Fibroblast of villous mesenchyme (primary cell): Measurements from ENCODE around the gene MYL6B. TPM values are rescaled to one million over a fixed set of nuclear protein-coding genes. Genes with fewer than 3 reads are reported as not detected.
"Not testable (repeated sequence)": the region's sequence is repeated elsewhere in the genome, so short reads cannot be mapped to it uniquely, and the experiment has no call there.

ENCODE experiments used
- DNase-seq: peaks from one replicate; pipeline ENCODE4 v3.0.0-alpha.2; 2010; ENCODE audit warnings: low read depth
- H3K4me3 ChIP-seq: 2 replicates; pipeline ENCODE4 v1.5.1; 2011; ENCODE audit warnings: low read depth, mild to moderate bottlenecking, low read length
- total RNA-seq: library from RNA; depleted of rRNA; stranded (reverse); fragments of >200 nt; gene quantifications from 2 replicates; pipeline ENCODE4 v1.2.3, GENCODE V29; 2012
- TF ChIP-seq, protein P1 (sequence below): IDR thresholded peaks from 2 replicates; pipeline ENCODE4 v1.5.1; 2012; ENCODE audit warnings: low read depth, mild to moderate bottlenecking, low read length; ENCODE audit not compliant: insufficient read depth

The MYL6B gene
- total RNA-seq, 1 donor = 68.2 TPM

DNA sequence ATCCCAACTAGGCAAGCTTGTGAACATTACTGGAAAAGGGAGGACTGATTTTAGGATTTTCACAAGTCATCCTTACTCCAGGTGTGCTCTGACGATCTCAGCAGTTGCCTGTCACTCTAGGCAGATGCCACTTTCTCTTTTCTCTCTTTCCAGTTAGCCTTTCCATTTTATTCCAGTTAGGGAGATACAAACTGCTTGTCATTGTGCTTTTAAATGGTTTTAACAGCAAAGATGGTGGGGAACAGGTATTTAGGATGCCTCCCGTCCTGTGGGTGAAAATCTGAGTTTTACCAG is 46.8 kb upstream of the MYL6B start:
- TF ChIP-seq, protein P1, sequence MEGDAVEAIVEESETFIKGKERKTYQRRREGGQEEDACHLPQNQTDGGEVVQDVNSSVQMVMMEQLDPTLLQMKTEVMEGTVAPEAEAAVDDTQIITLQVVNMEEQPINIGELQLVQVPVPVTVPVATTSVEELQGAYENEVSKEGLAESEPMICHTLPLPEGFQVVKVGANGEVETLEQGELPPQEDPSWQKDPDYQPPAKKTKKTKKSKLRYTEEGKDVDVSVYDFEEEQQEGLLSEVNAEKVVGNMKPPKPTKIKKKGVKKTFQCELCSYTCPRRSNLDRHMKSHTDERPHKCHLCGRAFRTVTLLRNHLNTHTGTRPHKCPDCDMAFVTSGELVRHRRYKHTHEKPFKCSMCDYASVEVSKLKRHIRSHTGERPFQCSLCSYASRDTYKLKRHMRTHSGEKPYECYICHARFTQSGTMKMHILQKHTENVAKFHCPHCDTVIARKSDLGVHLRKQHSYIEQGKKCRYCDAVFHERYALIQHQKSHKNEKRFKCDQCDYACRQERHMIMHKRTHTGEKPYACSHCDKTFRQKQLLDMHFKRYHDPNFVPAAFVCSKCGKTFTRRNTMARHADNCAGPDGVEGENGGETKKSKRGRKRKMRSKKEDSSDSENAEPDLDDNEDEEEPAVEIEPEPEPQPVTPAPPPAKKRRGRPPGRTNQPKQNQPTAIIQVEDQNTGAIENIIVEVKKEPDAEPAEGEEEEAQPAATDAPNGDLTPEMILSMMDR = no peak
- H3K4me3 ChIP-seq = peak overlapping the region; percentile 83
- no peak for DNase-seq

DNA sequence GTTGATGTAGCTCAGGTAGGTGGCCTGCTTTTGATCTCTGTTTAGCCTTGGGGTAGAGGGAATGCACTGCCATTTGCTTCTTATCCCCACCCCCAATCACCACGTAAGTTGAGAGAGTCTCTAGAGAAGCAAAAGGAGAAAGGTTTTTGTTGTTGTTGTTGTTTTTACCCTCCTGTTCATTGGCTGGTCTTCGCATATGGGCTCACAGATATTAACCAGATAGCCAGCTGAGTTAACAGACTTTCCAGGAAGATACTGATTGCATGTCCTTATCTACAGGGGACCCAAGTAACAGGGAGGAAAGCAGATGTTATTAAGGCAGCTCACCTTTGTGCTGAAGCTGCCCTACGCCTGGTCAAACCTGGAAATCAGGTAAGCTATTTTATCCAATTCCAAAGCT is 45.1 kb upstream of the MYL6B start:
- H3K4me3 ChIP-seq = no peak overlapping the region
- DNase-seq = no peak
- TF ChIP-seq, protein P1 = no peak

DNA sequence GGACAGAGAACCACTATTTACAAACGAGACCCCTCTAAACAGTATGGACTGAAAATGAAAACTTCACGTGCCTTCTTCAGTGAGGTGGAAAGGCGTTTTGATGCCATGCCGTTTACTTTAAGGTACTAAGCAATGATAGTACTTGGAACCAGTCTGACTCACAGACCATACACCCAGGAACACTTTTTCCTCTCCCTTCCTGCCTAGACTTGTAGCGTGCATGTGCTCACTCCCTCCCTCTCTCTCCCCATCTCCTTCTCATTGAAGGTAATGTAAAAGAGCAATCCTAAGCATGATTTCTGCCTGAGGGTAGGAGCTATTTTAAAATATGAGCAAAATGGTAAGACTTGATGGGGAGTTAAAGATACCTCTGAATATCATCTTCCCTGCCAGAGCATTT is 41.8 kb upstream of the MYL6B start:
- no peak overlapping the region for H3K4me3 ChIP-seq
- no peak for DNase-seq
- TF ChIP-seq, protein P1 = no peak

DNA sequence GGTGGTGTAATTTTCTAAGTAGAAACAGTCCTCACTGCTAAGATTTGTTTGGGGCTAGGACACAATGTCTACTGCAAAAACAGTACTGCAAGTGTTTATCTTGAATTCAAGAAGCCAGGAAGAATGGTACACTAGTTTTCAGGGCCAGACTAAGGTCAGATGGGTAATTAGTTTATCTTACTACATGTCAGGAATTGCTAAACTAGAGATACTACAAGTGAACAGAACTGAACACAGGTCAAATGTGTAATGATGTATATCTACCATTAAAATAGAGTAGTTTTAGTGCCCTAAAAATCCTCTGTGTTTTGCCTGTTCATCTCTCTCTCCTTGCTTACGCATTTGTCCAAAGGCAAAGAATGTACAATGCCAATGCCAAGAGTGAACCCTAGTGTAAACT is 38.3 kb upstream of the MYL6B start:
- TF ChIP-seq, protein P1 = no peak
- no peak for DNase-seq
- H3K4me3 ChIP-seq = no peak overlapping the region

DNA sequence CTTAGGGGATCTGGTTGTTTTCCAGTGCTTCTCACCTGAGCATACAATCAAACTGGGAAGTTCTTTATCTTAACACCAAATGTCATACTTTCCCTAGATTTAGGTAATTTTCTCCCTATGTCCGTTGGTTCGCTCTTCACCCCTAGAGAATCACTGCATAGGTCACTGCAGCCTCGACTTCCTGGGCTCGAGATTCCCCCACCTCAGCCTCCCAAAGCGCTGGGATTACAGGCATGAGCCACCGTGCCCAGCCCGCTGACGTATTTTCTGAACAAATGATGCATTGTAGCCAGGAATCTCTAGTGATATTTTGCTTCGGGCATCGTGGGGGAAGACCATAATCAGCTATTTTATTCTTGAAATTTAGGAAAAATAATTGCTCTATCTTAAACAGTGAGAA is 37.1 kb upstream of the MYL6B start:
- TF ChIP-seq, protein P1 = no peak
- DNase-seq = peak; percentile 43
- peak overlapping the region; percentile 78 for H3K4me3 ChIP-seq

DNA sequence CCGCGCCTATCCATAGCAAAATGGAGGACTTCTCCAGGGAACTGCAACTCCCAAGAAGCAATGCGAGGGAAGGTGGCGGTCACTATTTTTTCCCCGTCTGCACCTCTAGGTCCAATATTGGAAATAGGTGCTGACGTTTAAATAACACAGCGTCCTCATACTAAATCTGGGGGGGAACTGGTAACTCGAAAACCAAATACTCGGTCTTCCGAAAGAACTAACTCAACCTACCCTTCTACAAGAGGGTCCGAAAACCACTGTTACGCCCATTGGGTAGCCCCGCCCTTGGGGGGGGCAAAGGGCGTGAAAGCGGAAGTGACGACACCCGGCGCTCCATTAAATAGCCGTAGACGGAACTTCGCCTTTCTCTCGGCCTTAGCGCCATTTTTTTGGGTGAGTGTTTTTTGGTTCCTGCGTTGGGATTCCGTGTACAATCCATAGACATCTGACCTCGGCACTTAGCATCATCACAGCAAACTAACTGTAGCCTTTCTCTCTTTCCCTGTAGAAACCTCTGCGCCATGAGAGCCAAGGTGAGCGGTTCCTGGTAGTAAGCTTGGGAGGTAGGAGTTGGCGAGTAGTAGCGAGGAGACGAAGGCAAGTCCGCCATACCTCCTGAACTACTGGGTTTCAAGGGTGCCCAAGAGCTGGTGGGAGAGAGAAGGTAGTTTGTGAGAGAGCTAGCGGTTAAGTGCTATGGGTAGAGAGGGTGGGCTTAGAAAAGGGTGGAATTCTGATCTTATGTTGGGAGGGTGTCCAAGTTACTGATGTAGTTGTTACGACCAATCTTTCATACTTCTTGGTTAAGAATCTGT is 35.9 kb upstream of the MYL6B start, which contains the start of gene RPL41:
Gene RPL41, plus strand, starts transcription at position 367 of the 815 bp plus-strand sequence.
- DNase-seq = peak; percentile 95
- TF ChIP-seq, protein P1 = no peak
- peak within 1 kb of the TSS; percentile 78 for H3K4me3 ChIP-seq

DNA sequence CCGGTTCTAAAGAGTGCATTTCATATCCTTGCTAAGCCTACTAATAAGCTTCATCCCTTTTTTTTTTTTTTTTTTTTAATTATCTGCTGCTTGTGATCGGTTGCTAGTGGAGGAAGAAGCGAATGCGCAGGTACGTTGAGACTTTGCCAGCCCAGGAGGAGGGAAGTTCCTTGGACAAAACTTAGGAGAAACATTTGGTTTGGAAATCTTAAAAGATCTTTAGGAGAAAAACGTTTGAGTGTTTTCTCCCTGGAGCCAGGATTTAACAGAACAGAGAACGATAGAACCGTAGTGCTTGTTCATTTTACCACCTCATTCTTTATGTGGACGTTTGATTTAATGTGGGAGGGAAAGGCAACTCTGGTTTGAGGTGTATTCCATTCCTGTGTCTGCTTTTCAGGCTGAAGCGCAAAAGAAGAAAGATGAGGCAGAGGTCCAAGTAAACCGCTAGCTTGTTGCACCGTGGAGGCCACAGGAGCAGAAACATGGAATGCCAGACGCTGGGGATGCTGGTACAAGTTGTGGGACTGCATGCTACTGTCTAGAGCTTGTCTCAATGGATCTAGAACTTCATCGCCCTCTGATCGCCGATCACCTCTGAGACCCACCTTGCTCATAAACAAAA is 35.2 kb upstream of the MYL6B start:
- DNase-seq = not testable (repeated sequence)
- H3K4me3 ChIP-seq = peak overlapping the region; percentile 78
